ENCODE data around the gene GALNT2. TPM values are rescaled to one million over a fixed set of nuclear protein-coding genes. Genes with fewer than 3 reads are reported as not detected.

GALNT2 gene
- total and polyA plus RNA-seq, 9 donors, result 38.6 to 142 (median 83.7) TPM

DNA sequence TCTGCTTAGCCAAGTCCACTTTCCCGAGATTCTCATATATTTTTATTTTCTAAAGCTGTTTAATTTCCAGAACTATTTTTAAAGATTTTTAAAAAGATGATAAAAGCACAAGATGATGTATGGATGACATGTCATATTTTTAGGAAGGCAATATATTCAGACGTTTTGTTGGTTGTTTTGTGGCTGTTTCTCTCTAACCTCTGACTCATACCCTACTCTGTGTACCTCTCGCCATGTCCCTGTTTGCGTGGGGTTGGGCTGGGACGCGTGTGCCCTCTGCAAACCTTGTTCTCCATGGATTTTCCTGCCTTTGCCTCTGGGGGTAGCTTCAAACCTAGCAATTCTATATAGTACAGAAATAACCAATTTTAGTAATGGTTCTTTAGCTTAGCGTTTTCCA, 132.0 kb downstream of the GALNT2 start:
- TF ChIP-seq, protein P1, sequence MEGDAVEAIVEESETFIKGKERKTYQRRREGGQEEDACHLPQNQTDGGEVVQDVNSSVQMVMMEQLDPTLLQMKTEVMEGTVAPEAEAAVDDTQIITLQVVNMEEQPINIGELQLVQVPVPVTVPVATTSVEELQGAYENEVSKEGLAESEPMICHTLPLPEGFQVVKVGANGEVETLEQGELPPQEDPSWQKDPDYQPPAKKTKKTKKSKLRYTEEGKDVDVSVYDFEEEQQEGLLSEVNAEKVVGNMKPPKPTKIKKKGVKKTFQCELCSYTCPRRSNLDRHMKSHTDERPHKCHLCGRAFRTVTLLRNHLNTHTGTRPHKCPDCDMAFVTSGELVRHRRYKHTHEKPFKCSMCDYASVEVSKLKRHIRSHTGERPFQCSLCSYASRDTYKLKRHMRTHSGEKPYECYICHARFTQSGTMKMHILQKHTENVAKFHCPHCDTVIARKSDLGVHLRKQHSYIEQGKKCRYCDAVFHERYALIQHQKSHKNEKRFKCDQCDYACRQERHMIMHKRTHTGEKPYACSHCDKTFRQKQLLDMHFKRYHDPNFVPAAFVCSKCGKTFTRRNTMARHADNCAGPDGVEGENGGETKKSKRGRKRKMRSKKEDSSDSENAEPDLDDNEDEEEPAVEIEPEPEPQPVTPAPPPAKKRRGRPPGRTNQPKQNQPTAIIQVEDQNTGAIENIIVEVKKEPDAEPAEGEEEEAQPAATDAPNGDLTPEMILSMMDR (IDR thresholded peaks at IDR 0.05), result no peak
- TF ChIP-seq POLR2A (IDR thresholded peaks at IDR 0.05), result no peak
- no peak for TF ChIP-seq EP300 (IDR thresholded peaks at IDR 0.05)
- intact Hi-C loops (cut with DNase I), result no loop called here
- Histone ChIP-seq H3K36me3 (no peaks in the 10 kb centered on the region), H3K4me3 (no peak overlapping the region), H3K27me3 (no peaks in the 10 kb centered on the region), H3K9me3 (no peaks in the 10 kb centered on the region), H3K4me1 (ENCODE audit: insufficient read depth) (peaks cover 2% of the 10 kb centered on the region), H3K27ac (no peak overlapping the region)
- 71 to 80% (median 73%) methylated on average over 7 of the region's 7 CpGs for WGBS, 3 donors
- DNase-seq, result no peak

DNA sequence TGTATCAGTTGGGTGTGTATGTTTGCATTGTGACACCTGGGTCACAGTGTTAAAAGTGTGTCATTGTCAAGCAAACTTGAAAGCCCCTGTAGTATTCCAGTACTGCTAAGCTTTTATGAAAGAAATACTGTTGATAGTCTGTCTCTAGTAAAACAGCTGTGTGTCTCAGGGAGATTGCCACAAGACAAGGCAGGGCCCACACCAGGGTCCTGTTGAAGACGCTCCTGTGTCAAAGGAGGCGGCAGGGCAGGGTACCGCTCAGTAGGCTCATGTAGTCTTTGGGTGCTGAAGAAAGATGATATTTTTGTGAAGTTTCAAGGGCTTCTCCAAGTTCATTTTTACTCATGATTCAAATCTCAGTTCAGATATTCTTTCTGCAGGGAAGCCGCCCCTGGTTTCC, 132.5 kb downstream of the GALNT2 start:
- 99 to 100% (median 99%) methylated on average over 4 of the region's 4 CpGs for WGBS, 3 donors
- Histone ChIP-seq H3K36me3 (no peaks in the 10 kb centered on the region), H3K9me3 (no peaks in the 10 kb centered on the region), H3K4me1 (ENCODE audit: insufficient read depth) (peaks cover 2% of the 10 kb centered on the region), H3K27ac (no peak overlapping the region), H3K4me3 (no peak overlapping the region), H3K27me3 (no peaks in the 10 kb centered on the region)
- TF ChIP-seq POLR2A (IDR thresholded peaks at IDR 0.05) (no peak), EP300 (IDR thresholded peaks at IDR 0.05) (no peak)
- TF ChIP-seq, protein P1 (IDR thresholded peaks at IDR 0.05), result no peak
- no peak for DNase-seq
- intact Hi-C loops (cut with DNase I), result no loop called here

GRCh38 chr1:230200276-230200675, 133.2 kb downstream of the GALNT2 start:
- H3K27ac ChIP-seq, result no peak overlapping the region
- 97 to 100% (median 98%) methylated on average over 9 of the region's 9 CpGs for WGBS, 3 donors
- H3K9me3 ChIP-seq, result no peaks in the 10 kb centered on the region
- no peak for DNase-seq
- TF ChIP-seq POLR2A (IDR thresholded peaks at IDR 0.05), result no peak
- TF ChIP-seq EP300 (IDR thresholded peaks at IDR 0.05), result no peak
- TF ChIP-seq, protein P1 (IDR thresholded peaks at IDR 0.05), result no peak
- H3K36me3 ChIP-seq, result no peaks in the 10 kb centered on the region
- no peak overlapping the region for H3K4me3 ChIP-seq
- H3K4me1 ChIP-seq (ENCODE audit: insufficient read depth), result peaks cover 2% of the 10 kb centered on the region
- no peaks in the 10 kb centered on the region for H3K27me3 ChIP-seq
- intact Hi-C loops (cut with DNase I), result no loop called here

GRCh38 chr1:230201445-230201844, 134.4 kb downstream of the GALNT2 start:
- H3K36me3 ChIP-seq, result no peaks in the 10 kb centered on the region
- H3K27me3 ChIP-seq, result no peaks in the 10 kb centered on the region
- no peaks in the 10 kb centered on the region for H3K9me3 ChIP-seq
- WGBS, 3 donors, result 72 to 76% (median 74%) methylated on average over 9 of the region's 9 CpGs
- peaks cover 2% of the 10 kb centered on the region for H3K4me1 ChIP-seq (ENCODE audit: insufficient read depth)
- no peak overlapping the region for H3K4me3 ChIP-seq
- H3K27ac ChIP-seq, result no peak overlapping the region
- TF ChIP-seq POLR2A (IDR thresholded peaks at IDR 0.05) (no peak), EP300 (IDR thresholded peaks at IDR 0.05) (no peak)
- TF ChIP-seq, protein P1 (IDR thresholded peaks at IDR 0.05), result no peak
- no peak for DNase-seq
- intact Hi-C loops (cut with DNase I), result no loop called here

All from ovary (tissue), 9 donors.